Mesothelial cell of epicardium (in vitro differentiated cells): ENCODE measurements around the gene ZNF532. TPM values are rescaled to one million over a fixed set of nuclear protein-coding genes. Genes with fewer than 3 reads are reported as not detected.

ENCODE experiments used
- DNase-seq, 2 experiments: peaks; one replicate each; pipeline ENCODE4 v3.0.0; 2021; ENCODE audit warnings: low spot score in 2 of 2; ENCODE audit not compliant: unreplicated experiment in 2 of 2
- H3K27ac Mint-ChIP-seq: 2 replicates; pipeline ENCODE4 v1.8.0; 2021; ENCODE audit warnings: mixed read lengths
- H3K27me3 Mint-ChIP-seq: 2 replicates; pipeline ENCODE4 v1.8.0; 2021; ENCODE audit warnings: low read depth, mixed read lengths
- H3K36me3 Mint-ChIP-seq: 2 replicates; pipeline ENCODE4 v1.8.0; 2021; ENCODE audit warnings: mixed read lengths
- H3K4me1 Mint-ChIP-seq: 2 replicates; pipeline ENCODE4 v1.8.0; 2021; ENCODE audit warnings: mixed read lengths
- H3K4me3 Mint-ChIP-seq: 2 replicates; pipeline ENCODE4 v1.8.0; 2021; ENCODE audit warnings: mild to moderate bottlenecking, moderate library complexity, mixed read lengths
- H3K9me3 Mint-ChIP-seq: 2 replicates; pipeline ENCODE4 v1.8.0; 2021; ENCODE audit warnings: mixed read lengths
- total RNA-seq: library from RNA; stranded (reverse); gene quantifications from 3 replicates; pipeline ENCODE4 v1.2.1, GENCODE V29; 2021
- TF ChIP-seq, protein P1 (sequence below): fragments of 200-600 bp; sonication (generic); IDR thresholded peaks from one replicate; pipeline ENCODE4 v1.5.0; 2021; ENCODE audit warnings: antibody characterized with exemption; ENCODE audit not compliant: unreplicated experiment

Gene ZNF532
- total RNA-seq, 1 donor from 2014 or later, result 188 TPM

- H3K27ac Mint-ChIP-seq, result peak overlapping the region; percentile 99
- H3K36me3 Mint-ChIP-seq, result no peaks in the 10 kb centered on the region
- peak overlapping the region; percentile 4 for H3K4me3 Mint-ChIP-seq
- peaks cover 63% of the 10 kb centered on the region for H3K4me1 Mint-ChIP-seq
- no peaks in the 10 kb centered on the region for H3K27me3 Mint-ChIP-seq
- TF ChIP-seq, protein P1, sequence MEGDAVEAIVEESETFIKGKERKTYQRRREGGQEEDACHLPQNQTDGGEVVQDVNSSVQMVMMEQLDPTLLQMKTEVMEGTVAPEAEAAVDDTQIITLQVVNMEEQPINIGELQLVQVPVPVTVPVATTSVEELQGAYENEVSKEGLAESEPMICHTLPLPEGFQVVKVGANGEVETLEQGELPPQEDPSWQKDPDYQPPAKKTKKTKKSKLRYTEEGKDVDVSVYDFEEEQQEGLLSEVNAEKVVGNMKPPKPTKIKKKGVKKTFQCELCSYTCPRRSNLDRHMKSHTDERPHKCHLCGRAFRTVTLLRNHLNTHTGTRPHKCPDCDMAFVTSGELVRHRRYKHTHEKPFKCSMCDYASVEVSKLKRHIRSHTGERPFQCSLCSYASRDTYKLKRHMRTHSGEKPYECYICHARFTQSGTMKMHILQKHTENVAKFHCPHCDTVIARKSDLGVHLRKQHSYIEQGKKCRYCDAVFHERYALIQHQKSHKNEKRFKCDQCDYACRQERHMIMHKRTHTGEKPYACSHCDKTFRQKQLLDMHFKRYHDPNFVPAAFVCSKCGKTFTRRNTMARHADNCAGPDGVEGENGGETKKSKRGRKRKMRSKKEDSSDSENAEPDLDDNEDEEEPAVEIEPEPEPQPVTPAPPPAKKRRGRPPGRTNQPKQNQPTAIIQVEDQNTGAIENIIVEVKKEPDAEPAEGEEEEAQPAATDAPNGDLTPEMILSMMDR, result no peak
- H3K9me3 Mint-ChIP-seq, result no peaks in the 10 kb centered on the region
- DNase-seq, result no peak
These were observed 3.9 kb upstream of the ZNF532 start for GRCh38 chr18:58860747-58861231.

DNA sequence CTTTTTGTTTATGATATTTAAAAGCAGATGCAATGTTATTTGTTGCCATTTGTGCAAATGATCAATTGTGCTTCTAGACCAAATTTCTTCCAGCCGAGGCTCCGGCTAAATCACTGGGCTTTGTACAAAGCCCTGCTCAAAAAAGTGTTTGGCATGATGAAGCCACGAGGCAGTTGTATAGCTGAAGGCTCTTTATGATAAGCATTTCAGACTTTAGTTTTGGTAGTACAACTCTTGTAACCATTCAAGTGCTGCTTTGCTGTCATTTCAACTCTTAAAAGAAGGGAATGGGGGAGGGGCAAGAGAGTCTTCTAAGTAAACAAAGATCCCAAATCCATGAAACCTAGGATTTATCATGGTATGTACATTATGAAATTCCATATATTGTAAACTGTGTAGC, 3.3 kb upstream of the ZNF532 start:
- Mint-ChIP-seq H3K27me3 (no peaks in the 10 kb centered on the region), H3K36me3 (no peaks in the 10 kb centered on the region), H3K4me1 (peaks cover 69% of the 10 kb centered on the region), H3K27ac (peak overlapping the region; percentile 99), H3K9me3 (no peaks in the 10 kb centered on the region), H3K4me3 (peak overlapping the region; percentile 25)
- TF ChIP-seq, protein P1, result no peak
- no peak for DNase-seq

- Mint-ChIP-seq H3K27me3 (no peaks in the 10 kb centered on the region), H3K27ac (peak overlapping the region; percentile 99), H3K4me1 (peaks cover 74% of the 10 kb centered on the region), H3K36me3 (no peaks in the 10 kb centered on the region), H3K4me3 (peak overlapping the region; percentile 67), H3K9me3 (no peaks in the 10 kb centered on the region)
- TF ChIP-seq, protein P1, result no peak
- DNase-seq, result no peak
These were observed 2.8 kb upstream of the ZNF532 start for GRCh38 chr18:58861861-58862301.

DNA sequence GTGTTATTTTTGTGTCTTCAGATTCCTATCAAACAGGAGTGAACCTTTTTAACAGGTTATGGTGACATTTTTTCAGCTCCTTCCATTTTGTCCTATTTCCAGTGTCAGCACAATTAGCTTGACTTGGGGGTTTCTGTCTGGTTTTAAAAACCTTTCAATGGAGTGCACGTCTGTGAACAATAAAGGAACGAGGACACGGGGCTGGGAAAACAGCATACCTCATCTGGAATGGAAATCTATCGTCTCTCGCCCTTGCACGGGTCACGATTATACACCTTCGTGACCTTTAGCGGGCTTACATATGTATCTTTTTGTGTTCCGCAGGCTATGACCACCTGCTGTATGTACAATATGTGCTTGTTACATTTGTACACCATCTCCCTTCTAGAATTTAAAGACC, 2.3 kb upstream of the ZNF532 start:
- no peak for DNase-seq
- Mint-ChIP-seq H3K27me3 (no peaks in the 10 kb centered on the region), H3K36me3 (no peaks in the 10 kb centered on the region)

DNA sequence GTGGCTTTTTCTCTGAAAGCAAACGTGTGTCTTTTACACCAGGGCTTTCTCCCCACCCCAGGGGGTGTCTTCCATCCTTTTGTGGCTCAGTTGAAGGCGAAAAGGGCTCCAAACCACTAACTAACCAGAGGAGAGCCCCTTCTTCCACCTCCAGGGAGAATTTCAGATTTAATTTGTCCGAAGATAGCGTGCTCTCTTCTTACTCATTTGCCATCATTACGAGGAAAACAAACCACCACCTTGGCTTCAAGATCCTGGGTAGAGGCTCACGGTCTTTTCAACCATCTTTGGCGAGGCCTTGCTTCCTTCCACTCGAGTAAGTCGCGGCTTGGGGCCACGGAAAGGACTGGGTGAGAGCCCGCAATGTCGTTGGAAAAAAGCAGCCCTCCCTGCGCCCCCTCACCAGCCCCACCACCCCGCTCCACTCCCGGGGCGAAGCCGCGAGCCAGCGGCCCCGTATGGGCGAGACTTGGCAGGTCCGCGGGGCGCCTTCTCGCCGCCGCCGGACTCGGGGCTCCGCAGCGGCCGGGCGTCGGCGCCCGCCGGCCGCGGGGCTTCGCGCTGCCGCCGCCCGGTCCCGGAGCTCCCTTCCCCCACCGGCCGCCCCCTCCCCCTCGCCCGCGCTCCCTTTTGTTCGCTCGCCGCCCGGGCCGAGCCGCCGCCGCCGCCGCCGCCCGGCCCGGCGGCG, 1.7 kb upstream of the ZNF532 start:
- peaks cover 4% of the 10 kb centered on the region for H3K36me3 Mint-ChIP-seq
- peak overlapping the region; percentile 99 for H3K27ac Mint-ChIP-seq
- peak overlapping the region; percentile 67 for H3K4me3 Mint-ChIP-seq
- H3K4me1 Mint-ChIP-seq, result peaks cover 84% of the 10 kb centered on the region
- H3K9me3 Mint-ChIP-seq, result no peaks in the 10 kb centered on the region
- TF ChIP-seq, protein P1, result no peak
- no peaks in the 10 kb centered on the region for H3K27me3 Mint-ChIP-seq
- DNase-seq, result peak in 1 of 2 experiments; percentile 57

More for the DNA sequence above, 2.3 kb upstream of the ZNF532 start:
- TF ChIP-seq, protein P1, result no peak
- H3K9me3 Mint-ChIP-seq, result no peaks in the 10 kb centered on the region
- H3K27ac Mint-ChIP-seq, result peak overlapping the region; percentile 99
- H3K4me3 Mint-ChIP-seq, result peak overlapping the region; percentile 67
- H3K4me1 Mint-ChIP-seq, result peaks cover 77% of the 10 kb centered on the region
